Astrocyte (in vitro differentiated cells and primary cell): ENCODE results near the gene CDK4. TPM values are rescaled to one million over a fixed set of nuclear protein-coding genes. Genes with fewer than 3 reads are reported as not detected.

Experiments
- DNase-seq: peaks from one replicate; pipeline ENCODE4 v3.0.0-alpha.2; 2010; ENCODE audit warnings: low read depth
- FAIRE-seq: peaks from 2 replicates; lab custom pipeline; 2011; peaks lifted over from hg19 to GRCh38; lab: Jason Lieb, UNC
- H2AFZ ChIP-seq: 2 replicates; pipeline ENCODE4 v1.6.0; 2012; ENCODE audit warnings: low read depth, low read length, inconsistent platforms
- H3K27ac ChIP-seq: 2 replicates; pipeline ENCODE4 v1.5.1; 2011; ENCODE audit warnings: low read depth, low read length, inconsistent platforms
- H3K27me3 ChIP-seq: 2 replicates; pipeline ENCODE4 v1.6.0; 2011; ENCODE audit warnings: low read length, inconsistent platforms; ENCODE audit not compliant: insufficient read depth
- H3K36me3 ChIP-seq: 2 replicates; pipeline ENCODE4 v1.5.1; 2011; ENCODE audit warnings: low read length, inconsistent platforms; ENCODE audit not compliant: insufficient read depth
- H3K4me1 ChIP-seq: 2 replicates; pipeline ENCODE4 v1.5.1; 2011; ENCODE audit warnings: low read length, inconsistent platforms; ENCODE audit not compliant: insufficient read depth
- H3K4me2 ChIP-seq: 2 replicates; pipeline ENCODE4 v1.6.0; 2012; ENCODE audit warnings: low read length, inconsistent platforms
- H3K4me3 ChIP-seq: 2 replicates; pipeline ENCODE4 v1.5.1; 2011; ENCODE audit warnings: low read depth, mild to moderate bottlenecking, low read length, inconsistent platforms; ENCODE audit not compliant: insufficient read depth
- H3K79me2 ChIP-seq: 2 replicates; pipeline ENCODE4 v1.6.0; 2012; ENCODE audit warnings: mild to moderate bottlenecking, low read length, inconsistent platforms; ENCODE audit not compliant: insufficient read depth
- H3K9ac ChIP-seq: 2 replicates; pipeline ENCODE4 v1.6.0; 2012; ENCODE audit warnings: mild to moderate bottlenecking, low read length, inconsistent platforms
- H3K9me3 ChIP-seq: 2 replicates; pipeline ENCODE4 v1.5.1; 2012; ENCODE audit warnings: low read depth, mild to moderate bottlenecking, low read length, inconsistent platforms; ENCODE audit not compliant: insufficient read depth
- H4K20me1 ChIP-seq: 2 replicates; pipeline ENCODE4 v1.6.0; 2012; ENCODE audit warnings: low read length, inconsistent platforms; ENCODE audit not compliant: insufficient read depth
- H3K27ac Mint-ChIP-seq: one replicate; pipeline ENCODE4 v1.8.0; 2021; ENCODE audit warnings: mild to moderate bottlenecking, mixed read lengths; ENCODE audit not compliant: unreplicated experiment
- H3K27me3 Mint-ChIP-seq: one replicate; pipeline ENCODE4 v1.8.0; 2021; ENCODE audit warnings: low read depth, mixed read lengths; ENCODE audit not compliant: unreplicated experiment
- H3K36me3 Mint-ChIP-seq: one replicate; pipeline ENCODE4 v1.8.0; 2021; ENCODE audit warnings: low read depth, mixed read lengths; ENCODE audit not compliant: unreplicated experiment
- H3K4me1 Mint-ChIP-seq: one replicate; pipeline ENCODE4 v1.8.0; 2021; ENCODE audit warnings: low read depth, mixed read lengths; ENCODE audit not compliant: unreplicated experiment
- H3K4me3 Mint-ChIP-seq: one replicate; pipeline ENCODE4 v1.8.0; 2021; ENCODE audit warnings: mild to moderate bottlenecking, moderate library complexity, mixed read lengths; ENCODE audit not compliant: unreplicated experiment
- H3K9me3 Mint-ChIP-seq: one replicate; pipeline ENCODE4 v1.8.0; 2021; ENCODE audit warnings: mild to moderate bottlenecking, mixed read lengths; ENCODE audit not compliant: unreplicated experiment
- CTCF ChIP-seq: IDR thresholded peaks from 2 replicates; pipeline ENCODE4 v1.5.1; 2011; ENCODE audit warnings: low read depth, mild to moderate bottlenecking, inconsistent platforms, low read length, moderate library complexity; ENCODE audit not compliant: insufficient read depth
- EZH2 ChIP-seq: IDR thresholded peaks from 2 replicates; pipeline ENCODE4 v1.6.1; 2012; ENCODE audit warnings: mild to moderate bottlenecking, low read length, inconsistent platforms; ENCODE audit not compliant: insufficient read depth
- total RNA-seq: library from RNA; stranded (reverse); gene quantifications from 2 replicates; pipeline ENCODE4 v1.2.1, GENCODE V29; 2021

Gene CDK4
- total RNA-seq, 1 donor from 2014 or later = 133 TPM

GRCh38 chr12:57763881-57764661 is 12.0 kb upstream of the CDK4 start:
- no peaks in the 10 kb centered on the region for H3K9me3 Mint-ChIP-seq
- FAIRE-seq = no peak

GRCh38 chr12:57762463-57762862 is 10.4 kb upstream of the CDK4 start:
- H3K27me3 Mint-ChIP-seq = peaks cover 49% of the 10 kb centered on the region
- H3K4me3 ChIP-seq = no peak overlapping the region
- H3K27me3 ChIP-seq = peaks cover 36% of the 10 kb centered on the region

More at GRCh38 chr12:57763881-57764661, 12.0 kb upstream of the CDK4 start:
- no peaks in the 10 kb centered on the region for H3K79me2 ChIP-seq
- no peak overlapping the region for H3K4me3 ChIP-seq
- H3K4me2 ChIP-seq = peak overlapping the region; percentile 80
- Mint-ChIP-seq H3K27ac (peak overlapping the region; percentile 50), H3K36me3 (peaks cover 19% of the 10 kb centered on the region), H3K4me3 (no peak overlapping the region), H3K27me3 (peaks cover 50% of the 10 kb centered on the region), H3K4me1 (peaks cover 5% of the 10 kb centered on the region)
- no peaks in the 10 kb centered on the region for H3K9me3 ChIP-seq
- DNase-seq = no peak
- no peak overlapping the region for H3K9ac ChIP-seq
- TF ChIP-seq EZH2 = no peak
- TF ChIP-seq CTCF = no peak
- no peak overlapping the region for H3K27ac ChIP-seq
- H2AFZ ChIP-seq = no peak overlapping the region
- peaks cover 36% of the 10 kb centered on the region for H3K27me3 ChIP-seq
- peaks cover 10% of the 10 kb centered on the region for H4K20me1 ChIP-seq
- H3K36me3 ChIP-seq = no peaks in the 10 kb centered on the region
- H3K4me1 ChIP-seq = peaks cover 26% of the 10 kb centered on the region

More at GRCh38 chr12:57762463-57762862, 10.4 kb upstream of the CDK4 start:
- Histone ChIP-seq H3K4me2 (no peak overlapping the region), H2AFZ (no peak overlapping the region), H3K9ac (no peak overlapping the region), H3K36me3 (no peaks in the 10 kb centered on the region), H3K27ac (no peak overlapping the region), H4K20me1 (peaks cover 10% of the 10 kb centered on the region), H3K9me3 (no peaks in the 10 kb centered on the region), H3K4me1 (peaks cover 26% of the 10 kb centered on the region), H3K79me2 (no peaks in the 10 kb centered on the region)
- FAIRE-seq (no peak), DNase-seq (no peak)
- Mint-ChIP-seq H3K9me3 (no peaks in the 10 kb centered on the region), H3K4me3 (no peak overlapping the region), H3K27ac (no peak overlapping the region), H3K4me1 (peaks cover 5% of the 10 kb centered on the region), H3K36me3 (peaks cover 19% of the 10 kb centered on the region)
- TF ChIP-seq EZH2 = no peak
- no peak for TF ChIP-seq CTCF
